GM21825 (cell line): ENCODE measurements around the gene PSD2.
"Not testable (repeated sequence)": the region's sequence is repeated elsewhere in the genome, so short reads cannot be mapped to it uniquely, and the experiment has no call there.

ENCODE experiments used
- ATAC-seq: cut with Tn5 transposase; IDR thresholded peaks from one replicate; pipeline ENCODE4 v1.9.1; 2021; ENCODE audit warnings: mild to moderate bottlenecking, moderate library complexity; ENCODE audit not compliant: unreplicated experiment

PSD2 gene

GRCh38 chr5:139789116-139789844, 6.3 kb upstream of the PSD2 start:
- no peak for ATAC-seq

- ATAC-seq: no peak
Observed at GRCh38 chr5:139789845-139790189, 5.8 kb upstream of the PSD2 start.

GRCh38 chr5:139792218-139792617, 3.4 kb upstream of the PSD2 start:
- ATAC-seq: no peak

GRCh38 chr5:139792655-139793054, 3.0 kb upstream of the PSD2 start:
- ATAC-seq: not testable (repeated sequence)

GRCh38 chr5:139794067-139794846, 1.4 kb upstream of the PSD2 start:
- no peak for ATAC-seq

- no peak for ATAC-seq
Observed at GRCh38 chr5:139796061-139796806, 626 bp downstream of the PSD2 start.

- ATAC-seq: no peak
Observed at GRCh38 chr5:139797335-139797734, 1.7 kb downstream of the PSD2 start.

- no peak for ATAC-seq
Observed at GRCh38 chr5:139797856-139798510, 2.4 kb downstream of the PSD2 start.

GRCh38 chr5:139798883-139799282, 3.3 kb downstream of the PSD2 start:
- ATAC-seq: no peak

- no peak for ATAC-seq
Observed at GRCh38 chr5:139799359-139799758, 3.8 kb downstream of the PSD2 start.

- no peak for ATAC-seq
Observed at GRCh38 chr5:139803978-139804377, 8.4 kb downstream of the PSD2 start.

GRCh38 chr5:139804800-139805397, 9.3 kb downstream of the PSD2 start:
- no peak for ATAC-seq

- no peak for ATAC-seq
Observed at GRCh38 chr5:139805545-139805944, 9.9 kb downstream of the PSD2 start.

GRCh38 chr5:139806111-139806510, 10.5 kb downstream of the PSD2 start:
- no peak for ATAC-seq

- ATAC-seq: no peak
Observed at GRCh38 chr5:139806726-139807646, 11.4 kb downstream of the PSD2 start.

GRCh38 chr5:139807647-139808030, 12.0 kb downstream of the PSD2 start:
- ATAC-seq: no peak

- no peak for ATAC-seq
Observed at GRCh38 chr5:139808481-139809330, 13.1 kb downstream of the PSD2 start.

- no peak for ATAC-seq
Observed at GRCh38 chr5:139809331-139809810, 13.8 kb downstream of the PSD2 start.
